Panc1 (cell line): Measurements from ENCODE around the gene SPRR2E. TPM values are rescaled to one million over a fixed set of nuclear protein-coding genes. Genes with fewer than 3 reads are reported as not detected.
"Not testable (repeated sequence)": the region's sequence is repeated elsewhere in the genome, so short reads cannot be mapped to it uniquely, and the experiment has no call there.

ENCODE experiments used
- ATAC-seq: fragments of 200-7000 bp; cut with Tn5 transposase; 2 replicates; pipeline ENCODE4 v1.9.1; 2020; ENCODE audit warnings: mild to moderate bottlenecking, moderate library complexity
- BruUV-seq: library from RNA; stranded (reverse); fragments of 400-500 nt; replicated peaks from 2 replicates; lab custom pipeline; 2021; lab: Mats Ljungman, UMichigan
- CTCF ChIA-PET: fragments of 300-600 bp; sonication (Branson Sonifier 250); formaldehyde crosslinking; loops from one replicate; lab custom pipeline; 2022; ENCODE audit warnings: antibody characterized with exemption; lab: Charles Lee
- POLR2A ChIA-PET: fragments of 300-600 bp; sonication (Branson Sonifier 250); formaldehyde crosslinking; loops from one replicate; lab custom pipeline; 2022; ENCODE audit warnings: antibody characterized with exemption; lab: Charles Lee
- DNase-seq: peaks from one replicate; pipeline ENCODE4 v3.0.0-alpha.2; 2010; ENCODE audit warnings: low read depth, low spot score
- H3K27ac ChIP-seq: 2 replicates; pipeline ENCODE4 v1.5.1; 2011; ENCODE audit warnings: mild to moderate bottlenecking, low read length, inconsistent platforms
- H3K27me3 ChIP-seq: fragments of 200-500 bp; sonication (Bioruptor generic); 2 replicates; pipeline ENCODE4 v1.6.0; 2014; ENCODE audit warnings: low read length, inconsistent platforms; ENCODE audit not compliant: control insufficient read depth, insufficient read depth
- H3K36me3 ChIP-seq: fragments of 200-500 bp; sonication (Bioruptor generic); 2 replicates; pipeline ENCODE4 v1.5.1; 2014; ENCODE audit warnings: inconsistent platforms, mild to moderate bottlenecking, low read length, moderate library complexity; ENCODE audit not compliant: control insufficient read depth, insufficient read depth
- H3K4me1 ChIP-seq: 2 replicates; pipeline ENCODE4 v1.5.1; 2011; ENCODE audit warnings: inconsistent platforms, mild to moderate bottlenecking, low read length, moderate library complexity; ENCODE audit not compliant: control insufficient read depth, insufficient read depth
- H3K4me3 ChIP-seq, 2 experiments: 2 replicates each; pipeline ENCODE4 v1.5.1; 2011 to 2012; ENCODE audit warnings: low read depth in 2 of 2, low read length in 2 of 2, mild to moderate bottlenecking in 2 of 2, inconsistent platforms in 1 of 2, moderate library complexity in 1 of 2
- H3K9me3 ChIP-seq: fragments of 200-500 bp; sonication (Bioruptor generic); 2 replicates; pipeline ENCODE4 v1.5.1; 2014; ENCODE audit warnings: low read depth, mild to moderate bottlenecking, inconsistent platforms, low read length, moderate library complexity; ENCODE audit not compliant: control insufficient read depth, insufficient read depth
- POLR2AphosphoS5 ChIP-seq: IDR thresholded peaks from 2 replicates; pipeline ENCODE4 v1.6.1; 2012; ENCODE audit warnings: mild to moderate bottlenecking, low read depth, low read length, moderate library complexity
- SIN3A ChIP-seq: IDR thresholded peaks from 2 replicates; pipeline ENCODE4 v1.6.1; 2012; ENCODE audit warnings: low read depth, mild to moderate bottlenecking, low read length, moderate library complexity, borderline replicate concordance; ENCODE audit not compliant: insufficient read depth
- TCF7L2 ChIP-seq: IDR thresholded peaks from 2 replicates; pipeline ENCODE4 v1.6.1; 2011; ENCODE audit warnings: mild to moderate bottlenecking, low read depth, low read length, inconsistent platforms
- in situ Hi-C: cut with HindIII; loops from 2 replicates; pipeline ENCODE4 v1.10.0; 2016; ENCODE audit warnings: low sequenced_read_pairs, low pct_unique_long_range_greater_than_20kb
- intact Hi-C: fragments of 100-400 bp; cut with micrococcal nuclease; formaldehyde crosslinking; loops from one replicate; pipeline ENCODE4 v1.10.0; 2022; ENCODE audit not compliant: unreplicated experiment
- total RNA-seq: library from RNA; stranded (reverse); gene quantifications from one replicate; pipeline ENCODE4 v1.2.1, GENCODE V29; 2021; ENCODE audit not compliant: unreplicated experiment
- TF ChIP-seq, protein P1 (sequence below), 2 experiments: IDR thresholded peaks; 2 replicates each; pipeline ENCODE4 v1.6.1; 2011 to 2012; ENCODE audit warnings: low read depth in 2 of 2, control low read depth in 1 of 2, low read length in 1 of 2, mild to moderate bottlenecking in 1 of 2, moderate library complexity in 1 of 2; ENCODE audit not compliant: insufficient read depth in 1 of 2
- TF ChIP-seq, protein P2 (sequence below): fragments of 450-650 bp; IDR thresholded peaks from 2 replicates; pipeline ENCODE4 v1.5.1; 2017; ENCODE audit warnings: mild to moderate bottlenecking

SPRR2E gene
- total RNA-seq, 1 experiment from 2014 or later: not detected

DNA sequence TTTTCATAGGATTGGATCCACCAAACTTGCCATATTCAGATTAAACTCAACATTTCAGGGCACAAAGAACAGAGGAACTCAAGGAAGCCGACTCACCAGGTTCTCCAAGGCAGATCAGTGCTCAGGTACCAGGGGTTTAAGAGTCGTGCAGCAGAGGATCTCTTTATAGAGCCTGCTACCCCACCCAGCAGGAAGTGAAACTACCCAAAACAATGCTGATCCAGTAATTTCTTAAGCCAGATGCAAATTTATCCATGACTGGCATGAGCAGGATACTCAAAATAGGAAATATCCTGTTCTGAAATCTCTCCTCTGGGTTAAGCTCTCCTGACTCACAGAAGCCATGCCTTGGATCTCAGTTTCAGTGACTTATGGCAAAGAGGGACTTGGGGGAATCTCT lies 37.0 kb downstream of the SPRR2E start, which contains the start of gene SPRR2A:
Gene SPRR2A (minus strand): TSS at position 138 of the 400 bp plus-strand sequence. CDS start 777 bp downstream, outside the sequence.
- H3K27me3 ChIP-seq: peaks cover 5% of the 10 kb centered on the region; the same call in 1 of the 2 replicates
- POLR2A ChIA-PET: no interaction called here
- intact Hi-C loops: no loop called here

DNA sequence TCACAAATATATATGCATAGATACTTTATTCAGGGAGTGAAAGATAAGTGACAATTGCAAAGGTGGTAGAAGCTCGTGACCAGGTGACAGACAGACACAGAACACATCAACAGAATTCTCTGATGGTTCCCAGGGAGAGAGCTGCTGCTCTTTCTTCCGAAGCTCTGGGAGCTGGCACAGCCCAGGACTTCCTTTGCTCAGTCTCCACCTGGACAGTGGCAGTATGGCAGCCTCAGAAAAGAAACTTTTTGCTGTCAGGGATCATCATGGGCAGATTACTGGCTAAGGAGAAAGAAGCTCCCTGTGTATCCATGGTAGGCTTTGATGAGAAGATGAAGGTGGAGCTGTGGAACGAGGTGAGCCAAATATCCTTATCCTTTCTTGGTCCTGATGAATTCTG lies 38.2 kb downstream of the SPRR2E start:
- H3K36me3 ChIP-seq, BruUV-seq, POLR2A ChIA-PET, H3K27me3 ChIP-seq, DNase-seq, H3K9me3 ChIP-seq, H3K4me1 ChIP-seq, ATAC-seq, H3K4me3 ChIP-seq, CTCF ChIA-PET, H3K27ac ChIP-seq, in situ Hi-C loops, intact Hi-C loops: not testable (repeated sequence)

More for the DNA sequence above, 37.0 kb downstream of the SPRR2E start, which contains the start of gene SPRR2A:
- DNase-seq: no peak
- Histone ChIP-seq H3K27ac (no peak within 1 kb of the TSS), H3K36me3 (no peaks in the 10 kb centered on the region), H3K9me3 (no peaks in the 10 kb centered on the region), H3K4me3 (no peak within 1 kb of the TSS), H3K4me1 (no peaks in the 10 kb centered on the region)
- no TSS peak for BruUV-seq
- CTCF ChIA-PET: interaction anchor here (0.8 kb wide), 1 partner anchor 135 kb away, joined by 3 read pairs; no protein-coding TSS in a partner anchor
- in situ Hi-C loops: no loop called here
- ATAC-seq: no peak
- TF ChIP-seq TCF7L2 (no peak), SIN3A (no peak), POLR2AphosphoS5 (no peak)
- TF ChIP-seq, protein P1, sequence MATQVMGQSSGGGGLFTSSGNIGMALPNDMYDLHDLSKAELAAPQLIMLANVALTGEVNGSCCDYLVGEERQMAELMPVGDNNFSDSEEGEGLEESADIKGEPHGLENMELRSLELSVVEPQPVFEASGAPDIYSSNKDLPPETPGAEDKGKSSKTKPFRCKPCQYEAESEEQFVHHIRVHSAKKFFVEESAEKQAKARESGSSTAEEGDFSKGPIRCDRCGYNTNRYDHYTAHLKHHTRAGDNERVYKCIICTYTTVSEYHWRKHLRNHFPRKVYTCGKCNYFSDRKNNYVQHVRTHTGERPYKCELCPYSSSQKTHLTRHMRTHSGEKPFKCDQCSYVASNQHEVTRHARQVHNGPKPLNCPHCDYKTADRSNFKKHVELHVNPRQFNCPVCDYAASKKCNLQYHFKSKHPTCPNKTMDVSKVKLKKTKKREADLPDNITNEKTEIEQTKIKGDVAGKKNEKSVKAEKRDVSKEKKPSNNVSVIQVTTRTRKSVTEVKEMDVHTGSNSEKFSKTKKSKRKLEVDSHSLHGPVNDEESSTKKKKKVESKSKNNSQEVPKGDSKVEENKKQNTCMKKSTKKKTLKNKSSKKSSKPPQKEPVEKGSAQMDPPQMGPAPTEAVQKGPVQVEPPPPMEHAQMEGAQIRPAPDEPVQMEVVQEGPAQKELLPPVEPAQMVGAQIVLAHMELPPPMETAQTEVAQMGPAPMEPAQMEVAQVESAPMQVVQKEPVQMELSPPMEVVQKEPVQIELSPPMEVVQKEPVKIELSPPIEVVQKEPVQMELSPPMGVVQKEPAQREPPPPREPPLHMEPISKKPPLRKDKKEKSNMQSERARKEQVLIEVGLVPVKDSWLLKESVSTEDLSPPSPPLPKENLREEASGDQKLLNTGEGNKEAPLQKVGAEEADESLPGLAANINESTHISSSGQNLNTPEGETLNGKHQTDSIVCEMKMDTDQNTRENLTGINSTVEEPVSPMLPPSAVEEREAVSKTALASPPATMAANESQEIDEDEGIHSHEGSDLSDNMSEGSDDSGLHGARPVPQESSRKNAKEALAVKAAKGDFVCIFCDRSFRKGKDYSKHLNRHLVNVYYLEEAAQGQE (IDR thresholded peaks at IDR 0.05; ENCODE audit: insufficient read depth in 1 of 2, low read depth in 2 of 2, low read length in 1 of 2): no peak
- TF ChIP-seq, protein P2, sequence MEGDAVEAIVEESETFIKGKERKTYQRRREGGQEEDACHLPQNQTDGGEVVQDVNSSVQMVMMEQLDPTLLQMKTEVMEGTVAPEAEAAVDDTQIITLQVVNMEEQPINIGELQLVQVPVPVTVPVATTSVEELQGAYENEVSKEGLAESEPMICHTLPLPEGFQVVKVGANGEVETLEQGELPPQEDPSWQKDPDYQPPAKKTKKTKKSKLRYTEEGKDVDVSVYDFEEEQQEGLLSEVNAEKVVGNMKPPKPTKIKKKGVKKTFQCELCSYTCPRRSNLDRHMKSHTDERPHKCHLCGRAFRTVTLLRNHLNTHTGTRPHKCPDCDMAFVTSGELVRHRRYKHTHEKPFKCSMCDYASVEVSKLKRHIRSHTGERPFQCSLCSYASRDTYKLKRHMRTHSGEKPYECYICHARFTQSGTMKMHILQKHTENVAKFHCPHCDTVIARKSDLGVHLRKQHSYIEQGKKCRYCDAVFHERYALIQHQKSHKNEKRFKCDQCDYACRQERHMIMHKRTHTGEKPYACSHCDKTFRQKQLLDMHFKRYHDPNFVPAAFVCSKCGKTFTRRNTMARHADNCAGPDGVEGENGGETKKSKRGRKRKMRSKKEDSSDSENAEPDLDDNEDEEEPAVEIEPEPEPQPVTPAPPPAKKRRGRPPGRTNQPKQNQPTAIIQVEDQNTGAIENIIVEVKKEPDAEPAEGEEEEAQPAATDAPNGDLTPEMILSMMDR: no peak

GRCh38 chr1:153049211-153049610 lies 45.1 kb downstream of the SPRR2E start:
- POLR2A ChIA-PET: no interaction called here
- DNase-seq: no peak
- in situ Hi-C loops: no loop called here
- H3K27me3 ChIP-seq: peaks cover 4% of the 10 kb centered on the region; the same call in 1 of the 2 replicates
- intact Hi-C loops: no loop called here
- no peak overlapping the region for H3K27ac ChIP-seq
- BruUV-seq: no TSS peak
- no peaks in the 10 kb centered on the region for H3K9me3 ChIP-seq
- no peak overlapping the region for H3K4me3 ChIP-seq
- CTCF ChIA-PET: no interaction called here
- no peaks in the 10 kb centered on the region for H3K36me3 ChIP-seq
- no peak for ATAC-seq
- H3K4me1 ChIP-seq: no peaks in the 10 kb centered on the region
- TF ChIP-seq, protein P1 (IDR thresholded peaks at IDR 0.05; ENCODE audit: insufficient read depth in 1 of 2, low read depth in 2 of 2, low read length in 1 of 2): no peak
- TF ChIP-seq, protein P2: no peak
- TF ChIP-seq POLR2AphosphoS5: no peak
- no peak for TF ChIP-seq TCF7L2
